H1 (cell line): ENCODE results near the gene SNX19. TPM values are rescaled to one million over a fixed set of nuclear protein-coding genes. Genes with fewer than 3 reads are reported as not detected.

Experiments used
- CTCF ChIA-PET: fragments of 300-600 bp; sonication (Branson Sonifier 250); formaldehyde crosslinking; loops from one replicate; lab custom pipeline; 2021; ENCODE audit not compliant: partially characterized antibody; lab: Charles Lee
- POLR2A ChIA-PET: fragments of 300-600 bp; sonication (Branson Sonifier 250); formaldehyde crosslinking; loops from one replicate; lab custom pipeline; 2021; ENCODE audit warnings: inconsistent platforms; ENCODE audit not compliant: partially characterized antibody; lab: Charles Lee
- DNase-seq, 2 experiments: peaks; one replicate each; pipeline versions ENCODE4 v3.0.0 to v3.0.0-alpha.2; 2010 to 2022; ENCODE audit warnings: low spot score in 2 of 2, low read depth in 1 of 2, mixed read lengths in 1 of 2
- FAIRE-seq: peaks from 2 replicates; lab custom pipeline; 2011; peaks lifted over from hg19 to GRCh38; lab: Jason Lieb, UNC
- H2AFZ ChIP-seq: 2 replicates; pipeline ENCODE4 v1.8.1; 2012; ENCODE audit warnings: low read length, inconsistent platforms
- H2AK5ac ChIP-seq: 2 replicates; pipeline ENCODE4 v1.6.1; 2013; ENCODE audit warnings: low read depth, low read length
- H2BK120ac ChIP-seq: replicated peaks from 2 replicates; pipeline ENCODE3; 2013; ENCODE audit warnings: low read depth, low read length, inconsistent platforms
- H2BK12ac ChIP-seq: 2 replicates; pipeline ENCODE4 v1.6.1; 2013; ENCODE audit warnings: low read depth, low read length
- H2BK15ac ChIP-seq: 2 replicates; pipeline ENCODE4 v1.6.1; 2013; ENCODE audit warnings: low read length
- H2BK20ac ChIP-seq: 2 replicates; pipeline ENCODE4 v1.6.1; 2013; ENCODE audit warnings: low read length
- H2BK5ac ChIP-seq: 2 replicates; pipeline ENCODE4 v1.6.1; 2013; ENCODE audit warnings: low read depth, low read length
- H3K14ac ChIP-seq: 2 replicates; pipeline ENCODE4 v1.6.1; 2013; ENCODE audit warnings: inconsistent platforms; ENCODE audit not compliant: insufficient read length
- H3K18ac ChIP-seq: 2 replicates; pipeline ENCODE4 v1.6.1; 2013; ENCODE audit warnings: low read length; ENCODE audit errors: extremely low read depth
- H3K23ac ChIP-seq: 2 replicates; pipeline ENCODE4 v1.6.1; 2013; ENCODE audit warnings: inconsistent platforms; ENCODE audit not compliant: insufficient read length
- H3K23me2 ChIP-seq: 2 replicates; pipeline ENCODE4 v1.6.1; 2013; ENCODE audit warnings: low read depth, low read length
- H3K27ac ChIP-seq: 2 replicates; pipeline ENCODE4 v1.6.1; 2011; ENCODE audit warnings: low read depth, low read length, inconsistent platforms
- H3K27me3 ChIP-seq, 4 experiments: replicated peaks in 1 of 4; 1 replicate in 1 of 4; 2 replicates in 3 of 4; pipeline versions ENCODE4 v1.6.1 to v1.8.1; 2011 to 2013; ENCODE audit warnings: low read length in 3 of 4, mild to moderate bottlenecking in 3 of 4, inconsistent platforms in 2 of 4, mixed read lengths in 2 of 4, moderate library complexity in 1 of 4; ENCODE audit not compliant: control insufficient read depth in 3 of 4, insufficient read depth in 3 of 4; ENCODE audit errors: extremely low read depth in 1 of 4
- H3K36me3 ChIP-seq, 4 experiments: 2 replicates each; pipeline versions ENCODE4 v1.6.1 to v1.8.1; 2011 to 2013; ENCODE audit warnings: mild to moderate bottlenecking in 4 of 4, low read length in 3 of 4, moderate library complexity in 2 of 4, control low read depth in 1 of 4, inconsistent platforms in 1 of 4; ENCODE audit not compliant: insufficient read depth in 4 of 4, control insufficient read depth in 2 of 4
- H3K4ac ChIP-seq: replicated peaks from 2 replicates; pipeline ENCODE3; 2013; ENCODE audit warnings: low read length, low read depth, mixed read lengths, inconsistent platforms; ENCODE audit not compliant: insufficient read length
- H3K4me1 ChIP-seq, 4 experiments: replicated peaks in 1 of 4; 1 replicate in 1 of 4; 2 replicates in 3 of 4; pipeline versions ENCODE4 v1.6.1 to v1.8.1; 2011 to 2013; ENCODE audit warnings: low read length in 3 of 4, inconsistent platforms in 2 of 4, mixed read lengths in 1 of 4; ENCODE audit not compliant: insufficient read depth in 4 of 4, control insufficient read depth in 3 of 4
- H3K4me2 ChIP-seq, 2 experiments: 2 replicates each; pipeline versions ENCODE4 v1.6.1 to v1.8.1; 2011 to 2013; ENCODE audit warnings: low read depth in 2 of 2, low read length in 2 of 2, control low read depth in 1 of 2, inconsistent platforms in 1 of 2, mild to moderate bottlenecking in 1 of 2; ENCODE audit not compliant: insufficient read depth in 1 of 2
- H3K4me3 ChIP-seq, 4 experiments: fragments of 200-600, 300-600 bp in 1 of 4; sonication (generic), shearing (Covaris generic), sonication (Bioruptor Twin) in 1 of 4; 2 replicates each; pipeline versions ENCODE4 v1.5.1 to v1.8.1; 2011 to 2016; ENCODE audit warnings: low read length in 4 of 4, low read depth in 3 of 4, control low read depth in 2 of 4, inconsistent platforms in 2 of 4, mild to moderate bottlenecking in 2 of 4, mixed read lengths in 1 of 4, moderate library complexity in 1 of 4; ENCODE audit not compliant: insufficient read depth in 2 of 4; ENCODE audit errors: extremely low read depth in 1 of 4
- H3K56ac ChIP-seq: replicated peaks from 2 replicates; pipeline ENCODE3; 2013; ENCODE audit warnings: low read depth, mild to moderate bottlenecking, mixed read lengths, low read length, inconsistent platforms; ENCODE audit not compliant: insufficient read length
- H3K79me1 ChIP-seq: 2 replicates; pipeline ENCODE4 v1.6.1; 2013; ENCODE audit warnings: low read depth, low read length, control low read depth
- H3K79me2 ChIP-seq, 2 experiments: 2 replicates each; pipeline versions ENCODE4 v1.6.1 to v1.8.1; 2012 to 2013; ENCODE audit warnings: low read length in 2 of 2, mild to moderate bottlenecking in 2 of 2, inconsistent platforms in 1 of 2; ENCODE audit not compliant: insufficient read depth in 2 of 2, control insufficient read depth in 1 of 2
- H3K9ac ChIP-seq, 4 experiments: replicated peaks in 1 of 4; 1 replicate in 1 of 4; 2 replicates in 3 of 4; pipeline versions ENCODE4 v1.6.1 to v1.8.1; 2011 to 2013; ENCODE audit warnings: low read depth in 3 of 4, low read length in 3 of 4, control low read depth in 2 of 4, mild to moderate bottlenecking in 2 of 4, moderate library complexity in 2 of 4, inconsistent platforms in 1 of 4; ENCODE audit errors: extremely low read depth in 1 of 4
- H3K9me3 ChIP-seq, 2 experiments: 2 replicates each; pipeline versions ENCODE4 v1.6.1 to v1.8.1; 2012 to 2013; ENCODE audit warnings: mild to moderate bottlenecking in 2 of 2, moderate library complexity in 2 of 2, control low read depth in 1 of 2, inconsistent platforms in 1 of 2, low read depth in 1 of 2, low read length in 1 of 2, mixed read lengths in 1 of 2; ENCODE audit not compliant: insufficient read depth in 2 of 2
- H4K20me1 ChIP-seq, 2 experiments: replicated peaks in 1 of 2; 2 replicates each; pipeline versions ENCODE3 to v1.8.1; 2011 to 2013; ENCODE audit warnings: inconsistent platforms in 2 of 2, low read length in 2 of 2, mild to moderate bottlenecking in 1 of 2; ENCODE audit not compliant: insufficient read depth in 2 of 2, control insufficient read depth in 1 of 2
- H4K5ac ChIP-seq: 2 replicates; pipeline ENCODE4 v1.6.1; 2013; ENCODE audit warnings: low read length, low read depth, mixed read lengths, inconsistent platforms; ENCODE audit not compliant: insufficient read length
- H4K8ac ChIP-seq: 2 replicates; pipeline ENCODE4 v1.8.0; 2013; ENCODE audit warnings: mild to moderate bottlenecking, moderate library complexity, low read length, inconsistent platforms; ENCODE audit not compliant: insufficient read depth; ENCODE audit errors: extremely low read depth
- H4K91ac ChIP-seq: replicated peaks from 2 replicates; pipeline ENCODE3; 2013; ENCODE audit warnings: low read length, mixed read lengths, inconsistent platforms; ENCODE audit not compliant: insufficient read length
- MAX ChIP-seq: IDR thresholded peaks from 2 replicates; pipeline ENCODE4 v1.6.1; 2012; ENCODE audit warnings: inconsistent platforms
- SRF ChIP-seq: IDR thresholded peaks from 2 replicates; pipeline ENCODE4 v1.6.1; 2011; ENCODE audit warnings: mild to moderate bottlenecking, low read depth, low read length, moderate library complexity
- WGBS, 2 experiments: shearing (Covaris generic) in 1 of 2; methylation state at CpG; one replicate each; pipeline versions ENCODE4 v1.1.6 to v1.1.7; 2013 to 2015; ENCODE audit warnings: low lambda C conversion rate in 2 of 2, mixed read lengths in 2 of 2, inconsistent platforms in 1 of 2, low coverage in 1 of 2, missing lambda C conversion rate in 1 of 2; ENCODE audit not compliant: insufficient replicate concordance in 2 of 2, insufficient coverage in 1 of 2, insufficient read length in 1 of 2; ENCODE audit errors: extremely low coverage in 1 of 2, missing lambda C conversion rate in 1 of 2; 5-methylcytosine and 5-hydroxymethylcytosine counted together
- polyA plus RNA-seq, 7 experiments: library from polyadenylated mRNA; depleted of rRNA in 3 of 7; stranded (reverse) in 5 of 7; unstranded in 2 of 7; fragments of >200 nt in 5 of 7; fragments of 200-250 nt in 2 of 7; gene quantifications; 1 replicate in 5 of 7; 2 replicates in 1 of 7; 4 replicates in 1 of 7; pipeline versions ENCODE4 v1.2.1 to v1.2.3, GENCODE V29; 2011 to 2013; ENCODE audit warnings: missing spikeins in 2 of 7, mixed read lengths in 2 of 7
- total RNA-seq: library from RNA; stranded (reverse); fragmentation: NEBNext Ultra II Directional; extraction: Animal tissue kit (Norgen Biotek cat#: 25700); gene quantifications from 2 replicates; pipeline ENCODE4 v1.2.1, GENCODE V29; 2021

SNX19 gene
- total and polyA plus RNA-seq, 2 of the 8 experiments (the other 6 are each of a cell fraction or from before 2014, with no cell fraction given), result 15.0 to 25.2 TPM

- CTCF ChIA-PET, result interaction anchor here (0.6 to 1.9 kb wide), 4 partner anchors 26 to 908 kb away, joined by 3 to 8 read pairs (median 4); no protein-coding TSS in a partner anchor
- TF ChIP-seq SRF (no peak), MAX (no peak)
- no peak for DNase-seq
These were observed 61.8 kb downstream of the SNX19 start for GRCh38 chr11:130854483-130854882.

More at GRCh38 chr11:130854483-130854882, 61.8 kb downstream of the SNX19 start:
- Histone ChIP-seq H4K20me1 (no peaks in the 10 kb centered on the region), H3K4me1 (no peaks in the 10 kb centered on the region), H2AFZ (no peak overlapping the region), H3K56ac (no peak overlapping the region), H3K14ac (no peak overlapping the region), H2BK12ac (no peak overlapping the region), H3K36me3 (no peaks in the 10 kb centered on the region), H3K4me3 (no peak overlapping the region), H4K91ac (no peak overlapping the region), H3K79me1 (no peaks in the 10 kb centered on the region; the same call in 1 of the 2 replicates), H3K27me3 (peaks cover 0 to 1% (median 0%) of the 10 kb centered on the region in 4 experiments; a peak in 1 of 7 replicates), H2BK120ac (no peak overlapping the region), H3K23ac (no peak overlapping the region), H3K9ac (no peak overlapping the region), H4K8ac (no peak overlapping the region), H3K9me3 (no peaks in the 10 kb centered on the region), H2BK20ac (no peak overlapping the region), H3K4me2 (no peak overlapping the region), H4K5ac (no peak overlapping the region), H2BK15ac (no peak overlapping the region), H3K79me2 (no peaks in the 10 kb centered on the region), H3K4ac (no peak overlapping the region), H3K18ac (no peak overlapping the region), H3K27ac (no peak overlapping the region), H3K23me2 (no peaks in the 10 kb centered on the region), H2AK5ac (no peak overlapping the region), H2BK5ac (no peak overlapping the region)
- POLR2A ChIA-PET, result interaction anchor here (0.6 kb wide), 1 partner anchor 10 kb away, joined by 3 read pairs; no protein-coding TSS in a partner anchor
- no peak for FAIRE-seq
- 83% methylated on average over 4 of the region's 4 CpGs; no CpG with 5 or more reads in 1 of the 2 experiments for WGBS, 2 experiments
